ENCODE measurements around the gene RDH12.
A peak's percentile ranks its signal among the peaks of the same experiment; 100 is the strongest.

RDH12 gene

GRCh38 chr14:67733616-67734015, 31.9 kb downstream of the RDH12 start:
- peaks cover 2% of the 10 kb centered on the region for H3K4me1 ChIP-seq (ENCODE audit: insufficient read depth, insufficient read length)
- H3K9ac ChIP-seq (ENCODE audit: insufficient read length, low read depth), result no peak overlapping the region
- H3K9me3 ChIP-seq (ENCODE audit: insufficient read depth, low read length), result no peaks in the 10 kb centered on the region
- H3K27me3 ChIP-seq (ENCODE audit: insufficient read depth, insufficient read length), result no peaks in the 10 kb centered on the region
- H3K36me3 ChIP-seq (ENCODE audit: insufficient read depth, insufficient read length, low read length), result no peaks in the 10 kb centered on the region
- TF ChIP-seq ZNF274 (IDR thresholded peaks at IDR 0.05; ENCODE audit: low read depth, low read length), result no peak
- TF ChIP-seq SUZ12 (IDR thresholded peaks at IDR 0.05; ENCODE audit: extremely low read depth, insufficient read depth, insufficient read length), result no peak
- no peak overlapping the region for H3K4me3 ChIP-seq (ENCODE audit: insufficient read length, low read depth)
- DNase-seq (ENCODE audit: low read depth, low spot score), result no peak

GRCh38 chr14:67734675-67735074, 33.0 kb downstream of the RDH12 start:
- peak; percentile 8 for DNase-seq (ENCODE audit: low read depth, low spot score)
- Histone ChIP-seq H3K9me3 (ENCODE audit: insufficient read depth, low read length) (no peaks in the 10 kb centered on the region), H3K4me1 (ENCODE audit: insufficient read depth, insufficient read length) (no peaks in the 10 kb centered on the region), H3K9ac (ENCODE audit: insufficient read length, low read depth) (no peak overlapping the region), H3K27me3 (ENCODE audit: insufficient read depth, insufficient read length) (no peaks in the 10 kb centered on the region), H3K36me3 (ENCODE audit: insufficient read depth, insufficient read length, low read length) (no peaks in the 10 kb centered on the region), H3K4me3 (ENCODE audit: insufficient read length, low read depth) (no peak overlapping the region)
- TF ChIP-seq YY1 (IDR thresholded peaks at IDR 0.05; ENCODE audit: insufficient read depth, insufficient read length) (no peak), ZNF274 (IDR thresholded peaks at IDR 0.05; ENCODE audit: low read depth, low read length) (no peak), SUZ12 (IDR thresholded peaks at IDR 0.05; ENCODE audit: extremely low read depth, insufficient read depth, insufficient read length) (no peak)

- H3K36me3 ChIP-seq (ENCODE audit: insufficient read depth, insufficient read length, low read length), result no peaks in the 10 kb centered on the region
- DNase-seq (ENCODE audit: low read depth, low spot score), result no peak
Measured at GRCh38 chr14:67735336-67736147, 33.9 kb downstream of the RDH12 start.

GRCh38 chr14:67736771-67737170, 35.1 kb downstream of the RDH12 start:
- H3K4me3 ChIP-seq (ENCODE audit: insufficient read length, low read depth), result no peak overlapping the region
- H3K27me3 ChIP-seq (ENCODE audit: insufficient read depth, insufficient read length), result no peaks in the 10 kb centered on the region
- H3K36me3 ChIP-seq (ENCODE audit: insufficient read depth, insufficient read length, low read length), result no peaks in the 10 kb centered on the region
- no peaks in the 10 kb centered on the region for H3K4me1 ChIP-seq (ENCODE audit: insufficient read depth, insufficient read length)
- no peak for DNase-seq (ENCODE audit: low read depth, low spot score)
- H3K9ac ChIP-seq (ENCODE audit: insufficient read length, low read depth), result no peak overlapping the region
- TF ChIP-seq ZNF274 (IDR thresholded peaks at IDR 0.05; ENCODE audit: low read depth, low read length) (no peak), YY1 (IDR thresholded peaks at IDR 0.05; ENCODE audit: insufficient read depth, insufficient read length) (no peak), SUZ12 (IDR thresholded peaks at IDR 0.05; ENCODE audit: extremely low read depth, insufficient read depth, insufficient read length) (no peak)
- H3K9me3 ChIP-seq (ENCODE audit: insufficient read depth, low read length), result no peaks in the 10 kb centered on the region

More at GRCh38 chr14:67735336-67736147, 33.9 kb downstream of the RDH12 start:
- H3K9ac ChIP-seq (ENCODE audit: insufficient read length, low read depth), result no peak overlapping the region
- no peak overlapping the region for H3K4me3 ChIP-seq (ENCODE audit: insufficient read length, low read depth)
- H3K27me3 ChIP-seq (ENCODE audit: insufficient read depth, insufficient read length), result no peaks in the 10 kb centered on the region
- H3K4me1 ChIP-seq (ENCODE audit: insufficient read depth, insufficient read length), result no peaks in the 10 kb centered on the region
- TF ChIP-seq SUZ12 (IDR thresholded peaks at IDR 0.05; ENCODE audit: extremely low read depth, insufficient read depth, insufficient read length) (no peak), YY1 (IDR thresholded peaks at IDR 0.05; ENCODE audit: insufficient read depth, insufficient read length) (no peak), ZNF274 (IDR thresholded peaks at IDR 0.05; ENCODE audit: low read depth, low read length) (no peak)
- H3K9me3 ChIP-seq (ENCODE audit: insufficient read depth, low read length), result no peaks in the 10 kb centered on the region

- TF ChIP-seq ZNF274 (IDR thresholded peaks at IDR 0.05; ENCODE audit: low read depth, low read length) (no peak), YY1 (IDR thresholded peaks at IDR 0.05; ENCODE audit: insufficient read depth, insufficient read length) (no peak)
- no peaks in the 10 kb centered on the region for H3K27me3 ChIP-seq (ENCODE audit: insufficient read depth, insufficient read length)
- no peak for DNase-seq (ENCODE audit: low read depth, low spot score)
- no peaks in the 10 kb centered on the region for H3K36me3 ChIP-seq (ENCODE audit: insufficient read depth, insufficient read length, low read length)
- H3K9ac ChIP-seq (ENCODE audit: insufficient read length, low read depth), result no peak overlapping the region
- H3K4me1 ChIP-seq (ENCODE audit: insufficient read depth, insufficient read length), result no peaks in the 10 kb centered on the region
- no peak overlapping the region for H3K4me3 ChIP-seq (ENCODE audit: insufficient read length, low read depth)
- H3K9me3 ChIP-seq (ENCODE audit: insufficient read depth, low read length), result no peaks in the 10 kb centered on the region
Measured at GRCh38 chr14:67738740-67739504, 37.2 kb downstream of the RDH12 start.

GRCh38 chr14:67744046-67744445, 42.4 kb downstream of the RDH12 start:
- H3K9ac ChIP-seq (ENCODE audit: insufficient read length, low read depth), result no peak overlapping the region
- H3K4me3 ChIP-seq (ENCODE audit: insufficient read length, low read depth), result no peak overlapping the region
- no peaks in the 10 kb centered on the region for H3K4me1 ChIP-seq (ENCODE audit: insufficient read depth, insufficient read length)
- TF ChIP-seq ZNF274 (IDR thresholded peaks at IDR 0.05; ENCODE audit: low read depth, low read length), result no peak
- TF ChIP-seq SUZ12 (IDR thresholded peaks at IDR 0.05; ENCODE audit: extremely low read depth, insufficient read depth, insufficient read length), result no peak
- TF ChIP-seq YY1 (IDR thresholded peaks at IDR 0.05; ENCODE audit: insufficient read depth, insufficient read length), result no peak
- no peaks in the 10 kb centered on the region for H3K27me3 ChIP-seq (ENCODE audit: insufficient read depth, insufficient read length)
- peaks cover 14% of the 10 kb centered on the region for H3K36me3 ChIP-seq (ENCODE audit: insufficient read depth, insufficient read length, low read length)
- DNase-seq (ENCODE audit: low read depth, low spot score), result no peak
- H3K9me3 ChIP-seq (ENCODE audit: insufficient read depth, low read length), result no peaks in the 10 kb centered on the region

GRCh38 chr14:67746927-67747326, 45.2 kb downstream of the RDH12 start:
- no peak overlapping the region for H3K9ac ChIP-seq (ENCODE audit: insufficient read length, low read depth)
- no peak overlapping the region for H3K4me3 ChIP-seq (ENCODE audit: insufficient read length, low read depth)
- H3K4me1 ChIP-seq (ENCODE audit: insufficient read depth, insufficient read length), result no peaks in the 10 kb centered on the region
- no peaks in the 10 kb centered on the region for H3K9me3 ChIP-seq (ENCODE audit: insufficient read depth, low read length)
- DNase-seq (ENCODE audit: low read depth, low spot score), result no peak
- TF ChIP-seq ZNF274 (IDR thresholded peaks at IDR 0.05; ENCODE audit: low read depth, low read length), result no peak
- no peaks in the 10 kb centered on the region for H3K27me3 ChIP-seq (ENCODE audit: insufficient read depth, insufficient read length)
- H3K36me3 ChIP-seq (ENCODE audit: insufficient read depth, insufficient read length, low read length), result peaks cover 40% of the 10 kb centered on the region
